Neural cell (in vitro differentiated cells): ENCODE data around the gene EFS. TPM values are rescaled to one million over a fixed set of nuclear protein-coding genes. Genes with fewer than 3 reads are reported as not detected.

Experiments
- H2AFZ ChIP-seq: fragments of 200-600, 300-800 bp; sonication (generic), shearing (Covaris generic); 2 replicates; pipeline ENCODE4 v1.6.0; 2014; ENCODE audit warnings: low read depth, mild to moderate bottlenecking, antibody characterized with exemption, low read length, moderate library complexity
- H3F3A ChIP-seq: fragments of 200-600 bp; shearing (Covaris generic); 2 replicates; pipeline ENCODE4 v1.6.1; 2016; ENCODE audit warnings: mild to moderate bottlenecking, moderate library complexity, mixed read lengths, antibody characterized with exemption, low read length; ENCODE audit not compliant: insufficient read depth, poor library complexity, severe bottlenecking
- H3K27ac ChIP-seq: fragments of 200-600, 300-800 bp; sonication (generic), shearing (Covaris generic); 2 replicates; pipeline ENCODE4 v1.5.1; 2014; ENCODE audit warnings: mild to moderate bottlenecking, low read length, moderate library complexity
- H3K27me3 ChIP-seq: fragments of 300-800, 200-600 bp; sonication (generic), shearing (Covaris generic); 2 replicates; pipeline ENCODE4 v1.6.0; 2014; ENCODE audit warnings: mild to moderate bottlenecking, low read depth, low read length, moderate library complexity; ENCODE audit not compliant: insufficient read depth
- H3K36me3 ChIP-seq: fragments of 300-800, 200-600 bp; sonication (generic), shearing (Covaris generic); 2 replicates; pipeline ENCODE4 v1.5.1; 2014; ENCODE audit warnings: mild to moderate bottlenecking, antibody characterized with exemption, low read length, moderate library complexity; ENCODE audit not compliant: insufficient read depth
- H3K4me2 ChIP-seq: fragments of 300-800, 200-600 bp; sonication (generic), shearing (Covaris generic); 2 replicates; pipeline ENCODE4 v1.6.0; 2014; ENCODE audit warnings: mild to moderate bottlenecking, low read length
- H3K4me3 ChIP-seq: fragments of 300-800, 200-600 bp; sonication (generic), shearing (Covaris generic); 2 replicates; pipeline ENCODE4 v1.5.1; 2014; ENCODE audit warnings: mild to moderate bottlenecking, low read length, moderate library complexity
- H3K79me2 ChIP-seq: fragments of 200-600 bp; shearing (Covaris generic); replicated peaks from 2 replicates; pipeline ENCODE4 v1.6.0; 2014; ENCODE audit warnings: mild to moderate bottlenecking, low read length, moderate library complexity; ENCODE audit not compliant: insufficient read depth
- H3K9ac ChIP-seq: fragments of 300-800, 200-600 bp; sonication (generic), shearing (Covaris generic); 2 replicates; pipeline ENCODE4 v1.6.1; 2016; ENCODE audit warnings: mild to moderate bottlenecking, low read length, mixed read lengths
- H3K9me2 ChIP-seq: fragments of 200-600 bp; shearing (Covaris generic); 2 replicates; pipeline ENCODE4 v1.6.1; 2016; ENCODE audit warnings: mild to moderate bottlenecking, low read length, mixed read lengths; ENCODE audit not compliant: insufficient read depth
- H3K9me3 ChIP-seq: fragments of 200-600, 300-800 bp; sonication (generic), shearing (Covaris generic); 2 replicates; pipeline ENCODE4 v1.6.1; 2016; ENCODE audit warnings: mild to moderate bottlenecking, mixed run types, low read length, moderate library complexity, mixed read lengths
- H4K20me1 ChIP-seq: fragments of 200-600 bp; shearing (Covaris generic); 2 replicates; pipeline ENCODE4 v1.6.1; 2016; ENCODE audit warnings: mild to moderate bottlenecking, mixed run types; ENCODE audit not compliant: insufficient read depth
- CTCF ChIP-seq: fragments of 450-650 bp; IDR thresholded peaks from 2 replicates; pipeline ENCODE4 v1.5.1; 2014; ENCODE audit warnings: antibody characterized with exemption, mild to moderate bottlenecking, moderate library complexity; ENCODE audit not compliant: poor library complexity, severe bottlenecking
- RAD21 ChIP-seq: fragments of 450-650 bp; conservative IDR thresholded peaks from 2 replicates; pipeline ENCODE4 v1.6.1; 2014; ENCODE audit warnings: antibody characterized with exemption, mild to moderate bottlenecking, moderate library complexity
- SMC3 ChIP-seq: fragments of 450-650 bp; conservative IDR thresholded peaks from 2 replicates; pipeline ENCODE4 v1.6.1; 2014; ENCODE audit warnings: antibody characterized with exemption, mild to moderate bottlenecking, moderate library complexity; ENCODE audit not compliant: poor library complexity
- TAF1 ChIP-seq: IDR thresholded peaks from 2 replicates; pipeline ENCODE4 v1.6.1; 2012; ENCODE audit warnings: low read depth
- polyA plus RNA-seq: library from polyadenylated mRNA; depleted of rRNA; stranded (reverse); fragments of >200 nt; gene quantifications from 2 replicates; pipeline ENCODE4 v1.2.3, GENCODE V29; 2014
- TF ChIP-seq, protein P1 (sequence below): IDR thresholded peaks from 2 replicates; pipeline ENCODE4 v1.6.1; 2012; ENCODE audit warnings: borderline replicate concordance

The EFS gene
- polyA plus RNA-seq, 1 donor from 2014 or later, result 0.48 TPM

DNA sequence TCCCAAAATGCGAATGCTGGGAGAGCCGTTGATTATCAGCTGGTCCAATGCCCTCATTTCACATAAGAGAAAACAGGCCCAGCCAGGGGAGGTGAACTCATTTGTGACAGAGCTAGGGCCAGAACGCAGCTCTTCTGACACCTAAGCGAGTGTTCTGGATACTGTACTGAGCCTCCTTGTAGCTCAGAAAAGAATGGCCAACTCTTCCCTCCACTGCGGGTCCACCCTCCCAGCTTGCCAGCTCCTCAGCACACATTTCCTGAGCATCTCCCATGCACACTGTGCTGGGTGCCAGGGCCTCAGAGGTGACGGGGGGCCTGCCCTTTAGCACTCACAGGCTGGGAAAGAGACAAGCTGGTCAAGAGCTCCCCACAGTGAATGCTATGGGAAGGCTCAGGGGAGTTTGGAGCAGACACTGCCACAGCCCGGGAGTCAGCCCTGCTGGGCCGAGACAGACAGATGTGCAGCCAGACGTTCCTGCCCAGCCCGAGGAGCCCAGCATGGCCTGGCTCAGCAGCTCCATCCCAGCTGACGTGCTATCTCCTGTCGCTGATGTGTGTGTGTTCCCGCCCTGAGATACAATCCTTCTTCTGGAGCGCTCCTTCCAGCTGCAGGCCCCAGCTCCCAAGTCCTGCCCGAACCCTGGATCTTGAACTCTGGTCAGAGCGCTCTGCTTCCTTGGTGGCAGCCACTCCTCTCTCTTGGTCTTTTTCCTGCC is 15.4 kb upstream of the EFS start:
- Histone ChIP-seq H3K36me3 (no peaks in the 10 kb centered on the region), H3K27me3 (no peaks in the 10 kb centered on the region), H3F3A (no peaks in the 10 kb centered on the region), H3K4me3 (no peak overlapping the region), H3K4me2 (no peak overlapping the region), H2AFZ (no peak overlapping the region), H3K9ac (no peak overlapping the region), H3K9me2 (no peaks in the 10 kb centered on the region), H3K9me3 (no peaks in the 10 kb centered on the region), H3K27ac (no peak overlapping the region), H3K79me2 (no peaks in the 10 kb centered on the region), H4K20me1 (no peaks in the 10 kb centered on the region)
- TF ChIP-seq, protein P1, sequence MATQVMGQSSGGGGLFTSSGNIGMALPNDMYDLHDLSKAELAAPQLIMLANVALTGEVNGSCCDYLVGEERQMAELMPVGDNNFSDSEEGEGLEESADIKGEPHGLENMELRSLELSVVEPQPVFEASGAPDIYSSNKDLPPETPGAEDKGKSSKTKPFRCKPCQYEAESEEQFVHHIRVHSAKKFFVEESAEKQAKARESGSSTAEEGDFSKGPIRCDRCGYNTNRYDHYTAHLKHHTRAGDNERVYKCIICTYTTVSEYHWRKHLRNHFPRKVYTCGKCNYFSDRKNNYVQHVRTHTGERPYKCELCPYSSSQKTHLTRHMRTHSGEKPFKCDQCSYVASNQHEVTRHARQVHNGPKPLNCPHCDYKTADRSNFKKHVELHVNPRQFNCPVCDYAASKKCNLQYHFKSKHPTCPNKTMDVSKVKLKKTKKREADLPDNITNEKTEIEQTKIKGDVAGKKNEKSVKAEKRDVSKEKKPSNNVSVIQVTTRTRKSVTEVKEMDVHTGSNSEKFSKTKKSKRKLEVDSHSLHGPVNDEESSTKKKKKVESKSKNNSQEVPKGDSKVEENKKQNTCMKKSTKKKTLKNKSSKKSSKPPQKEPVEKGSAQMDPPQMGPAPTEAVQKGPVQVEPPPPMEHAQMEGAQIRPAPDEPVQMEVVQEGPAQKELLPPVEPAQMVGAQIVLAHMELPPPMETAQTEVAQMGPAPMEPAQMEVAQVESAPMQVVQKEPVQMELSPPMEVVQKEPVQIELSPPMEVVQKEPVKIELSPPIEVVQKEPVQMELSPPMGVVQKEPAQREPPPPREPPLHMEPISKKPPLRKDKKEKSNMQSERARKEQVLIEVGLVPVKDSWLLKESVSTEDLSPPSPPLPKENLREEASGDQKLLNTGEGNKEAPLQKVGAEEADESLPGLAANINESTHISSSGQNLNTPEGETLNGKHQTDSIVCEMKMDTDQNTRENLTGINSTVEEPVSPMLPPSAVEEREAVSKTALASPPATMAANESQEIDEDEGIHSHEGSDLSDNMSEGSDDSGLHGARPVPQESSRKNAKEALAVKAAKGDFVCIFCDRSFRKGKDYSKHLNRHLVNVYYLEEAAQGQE, result no peak
- TF ChIP-seq TAF1, result no peak
- peak; percentile 4 for TF ChIP-seq CTCF

- Histone ChIP-seq H4K20me1 (no peaks in the 10 kb centered on the region), H3F3A (no peaks in the 10 kb centered on the region), H3K79me2 (no peaks in the 10 kb centered on the region), H2AFZ (no peak overlapping the region), H3K9ac (no peak overlapping the region), H3K27ac (no peak overlapping the region), H3K9me2 (no peaks in the 10 kb centered on the region), H3K4me2 (no peak overlapping the region), H3K36me3 (no peaks in the 10 kb centered on the region), H3K9me3 (no peaks in the 10 kb centered on the region), H3K27me3 (no peaks in the 10 kb centered on the region), H3K4me3 (no peak overlapping the region)
- TF ChIP-seq CTCF, result peak; percentile 37
- peak; percentile 21 for TF ChIP-seq RAD21
- no peak for TF ChIP-seq SMC3
These were observed 14.6 kb upstream of the EFS start for GRCh38 chr14:23379366-23380196.
